SU-DHL-6 (cell line): ENCODE measurements around the gene B3GNT5.

Source experiments
- CTCF ChIP-seq: fragments of 200-600 bp; sonication (generic); IDR thresholded peaks from one replicate; pipeline ENCODE4 v1.5.1; 2017; ENCODE audit warnings: antibody characterized with exemption, mild to moderate bottlenecking, low read length, moderate library complexity; ENCODE audit not compliant: insufficient read depth, poor library complexity, severe bottlenecking
- EZH2phosphoT487 ChIP-seq: fragments of 200-600 bp; sonication (generic), shearing (Covaris generic); conservative IDR thresholded peaks from 2 replicates; pipeline ENCODE4 v1.6.1; 2018; ENCODE audit warnings: mild to moderate bottlenecking, antibody characterized with exemption, low read length, moderate library complexity, mixed read lengths

DNA sequence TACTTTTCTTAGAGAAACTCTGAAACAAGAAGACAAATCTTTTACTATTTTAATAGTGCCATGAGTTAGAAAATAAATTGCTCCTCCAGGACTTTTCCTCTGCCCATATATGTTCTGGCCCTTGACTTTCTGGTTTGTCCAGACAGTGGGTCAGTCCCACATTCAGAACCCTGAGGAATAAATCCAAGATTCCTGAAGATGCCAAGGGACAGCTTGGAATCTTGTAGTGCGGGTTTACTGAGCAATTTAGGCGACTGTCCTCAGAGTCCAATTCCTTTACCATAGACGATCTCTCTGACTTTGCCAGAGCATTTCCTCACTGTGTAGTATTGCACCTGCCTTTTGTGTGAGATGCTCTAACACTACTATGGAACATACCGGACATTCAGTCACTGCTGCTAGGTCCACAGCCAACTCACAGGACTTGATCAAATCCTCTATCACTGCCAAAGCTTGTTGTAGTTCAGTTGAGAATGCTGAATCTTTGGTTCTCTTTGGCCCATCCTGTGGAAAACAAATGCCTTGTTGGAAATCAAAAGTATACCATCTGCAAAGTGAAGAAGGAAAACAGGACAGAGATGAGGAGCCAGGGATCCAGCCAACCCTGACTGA lies 37.4 kb upstream of the B3GNT5 start:
- TF ChIP-seq CTCF (no peak), EZH2phosphoT487 (no peak)
